MM.1S (cell line): Measurements from ENCODE around the gene XPNPEP2.

ENCODE experiments used
- CTCF ChIP-seq: fragments of 300-600 bp; sonication (generic); IDR thresholded peaks from 2 replicates; pipeline ENCODE4 v1.5.1; 2016; ENCODE audit warnings: antibody characterized with exemption, low read length, mixed read lengths
- EZH2 ChIP-seq: fragments of 300-600 bp; sonication (generic); optimal IDR thresholded peaks from 2 replicates; pipeline ENCODE3; 2017; ENCODE audit warnings: low read depth, mild to moderate bottlenecking, antibody characterized with exemption, low read length, mixed read lengths
- EZH2phosphoT487 ChIP-seq: fragments of 300-600 bp; sonication (generic); IDR thresholded peaks from 2 replicates; pipeline ENCODE4 v1.6.1; 2018; ENCODE audit warnings: antibody characterized with exemption, low read length

GRCh38 chrX:129784371-129784770, 45.6 kb downstream of the XPNPEP2 start:
- TF ChIP-seq CTCF: no peak
- TF ChIP-seq EZH2phosphoT487: no peak
- no peak for TF ChIP-seq EZH2
